NCI-H1930 (cell line): ENCODE data around the gene SLC6A17.

Experiments used
- DNase-seq, 2 experiments: peaks; one replicate each; lab custom pipeline; 2025; lab: John Stamatoyannopoulos, UW

Gene SLC6A17

GRCh38 chr1:110205156-110205555 is 54.9 kb downstream of the SLC6A17 start:
- no peak for DNase-seq

- no peak for DNase-seq
These were observed 55.4 kb downstream of the SLC6A17 start for GRCh38 chr1:110205591-110206155.

- DNase-seq, result no peak
These were observed 56.1 kb downstream of the SLC6A17 start for GRCh38 chr1:110206261-110206920.

- peak; percentile 36 to 57 for DNase-seq
These were observed 57.5 kb downstream of the SLC6A17 start for GRCh38 chr1:110207831-110208230.

GRCh38 chr1:110208916-110209645 is 58.8 kb downstream of the SLC6A17 start:
- no peak for DNase-seq

- peak; percentile 70 to 71 for DNase-seq
These were observed 59.7 kb downstream of the SLC6A17 start, which contains the start of gene KCNC4 for GRCh38 chr1:110209715-110210603. KCNC4 (plus strand) TSS chr1:110210314; CDS start chr1:110211500, 1,186 bp downstream.

GRCh38 chr1:110210604-110211495 is 60.6 kb downstream of the SLC6A17 start:
- peak in 1 of 2 experiments; percentile 7 for DNase-seq

- no peak for DNase-seq
These were observed 61.3 kb downstream of the SLC6A17 start for GRCh38 chr1:110211496-110212168.

GRCh38 chr1:110212169-110213142 is 62.2 kb downstream of the SLC6A17 start:
- no peak for DNase-seq

GRCh38 chr1:110213143-110213540 is 62.8 kb downstream of the SLC6A17 start:
- no peak for DNase-seq

- no peak for DNase-seq
These were observed 64.4 kb downstream of the SLC6A17 start for GRCh38 chr1:110214454-110215404.

- DNase-seq, result no peak
These were observed 65.6 kb downstream of the SLC6A17 start for GRCh38 chr1:110215621-110216515.

GRCh38 chr1:110216844-110217444 is 66.7 kb downstream of the SLC6A17 start:
- DNase-seq, result no peak

GRCh38 chr1:110218137-110218536 is 67.8 kb downstream of the SLC6A17 start:
- DNase-seq, result no peak

GRCh38 chr1:110218739-110219138 is 68.4 kb downstream of the SLC6A17 start:
- DNase-seq, result no peak

- DNase-seq, result no peak
These were observed 70.0 kb downstream of the SLC6A17 start for GRCh38 chr1:110220324-110220723.

GRCh38 chr1:110221119-110221518 is 70.8 kb downstream of the SLC6A17 start:
- no peak for DNase-seq
